ENCODE data around the gene PRKD2. TPM values are rescaled to one million over a fixed set of nuclear protein-coding genes. Genes with fewer than 3 reads are reported as not detected.

PRKD2 gene
- total RNA-seq, 2 donors from 2014 or later = 60.9 to 61.8 TPM

GRCh38 chr19:46685189-46685588, 31.7 kb downstream of the PRKD2 start:
- intact Hi-C loops (cut with DNase I) = no loop called here
- Histone ChIP-seq H3K27me3 (no peaks in the 10 kb centered on the region), H3K4me1 (no peaks in the 10 kb centered on the region), H3K27ac (no peak overlapping the region), H3K9me3 (no peaks in the 10 kb centered on the region), H3K4me3 (no peak overlapping the region), H3K9ac (ENCODE audit: low read depth in 2 of 2, low read length in 2 of 2) (no peak overlapping the region), H3K36me3 (peaks cover 6% of the 10 kb centered on the region)
- DNase-seq = no peak
- TF ChIP-seq, protein P1, sequence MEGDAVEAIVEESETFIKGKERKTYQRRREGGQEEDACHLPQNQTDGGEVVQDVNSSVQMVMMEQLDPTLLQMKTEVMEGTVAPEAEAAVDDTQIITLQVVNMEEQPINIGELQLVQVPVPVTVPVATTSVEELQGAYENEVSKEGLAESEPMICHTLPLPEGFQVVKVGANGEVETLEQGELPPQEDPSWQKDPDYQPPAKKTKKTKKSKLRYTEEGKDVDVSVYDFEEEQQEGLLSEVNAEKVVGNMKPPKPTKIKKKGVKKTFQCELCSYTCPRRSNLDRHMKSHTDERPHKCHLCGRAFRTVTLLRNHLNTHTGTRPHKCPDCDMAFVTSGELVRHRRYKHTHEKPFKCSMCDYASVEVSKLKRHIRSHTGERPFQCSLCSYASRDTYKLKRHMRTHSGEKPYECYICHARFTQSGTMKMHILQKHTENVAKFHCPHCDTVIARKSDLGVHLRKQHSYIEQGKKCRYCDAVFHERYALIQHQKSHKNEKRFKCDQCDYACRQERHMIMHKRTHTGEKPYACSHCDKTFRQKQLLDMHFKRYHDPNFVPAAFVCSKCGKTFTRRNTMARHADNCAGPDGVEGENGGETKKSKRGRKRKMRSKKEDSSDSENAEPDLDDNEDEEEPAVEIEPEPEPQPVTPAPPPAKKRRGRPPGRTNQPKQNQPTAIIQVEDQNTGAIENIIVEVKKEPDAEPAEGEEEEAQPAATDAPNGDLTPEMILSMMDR (IDR thresholded peaks at IDR 0.05) = no peak

DNA sequence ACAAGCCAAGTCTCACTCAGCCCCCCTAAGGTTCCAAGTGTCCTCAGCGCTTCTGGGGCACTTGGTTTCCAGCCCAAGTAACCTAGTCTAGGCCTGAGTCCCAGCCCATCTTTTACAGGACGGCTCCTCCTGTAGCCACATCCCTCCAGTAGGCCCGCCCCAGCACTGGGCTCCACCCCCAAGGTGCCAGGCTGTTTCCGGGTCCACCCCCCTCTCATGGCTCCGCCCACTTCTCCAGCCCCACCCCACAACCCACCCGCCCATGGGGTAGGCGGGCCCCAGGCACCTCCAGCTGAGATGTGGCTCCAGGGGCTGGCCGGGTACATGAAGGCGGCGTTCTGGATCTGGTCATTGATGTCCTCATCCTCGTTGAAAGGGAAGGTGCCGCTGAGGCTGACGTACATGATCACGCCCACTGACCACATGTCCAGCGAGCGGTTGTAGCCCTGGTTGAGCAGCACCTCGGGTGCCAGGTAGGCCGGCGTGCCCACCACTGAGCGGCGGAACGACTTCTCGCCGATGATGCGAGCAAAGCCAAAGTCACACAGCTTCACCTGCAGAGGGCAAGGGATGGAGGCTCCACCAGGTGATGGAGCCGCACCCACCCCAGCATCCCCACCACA, 38.7 kb downstream of the PRKD2 start:
- Histone ChIP-seq H3K4me1 (no peaks in the 10 kb centered on the region), H3K9me3 (no peaks in the 10 kb centered on the region), H3K36me3 (peaks cover 7% of the 10 kb centered on the region), H3K4me3 (no peak overlapping the region), H3K9ac (ENCODE audit: low read depth in 2 of 2, low read length in 2 of 2) (no peak overlapping the region), H3K27me3 (no peaks in the 10 kb centered on the region), H3K27ac (no peak overlapping the region)
- intact Hi-C loops (cut with DNase I) = no loop called here
- TF ChIP-seq, protein P1 (IDR thresholded peaks at IDR 0.05) = no peak
- DNase-seq = peak; percentile 53

GRCh38 chr19:46674416-46675178, 42.3 kb downstream of the PRKD2 start:
- Histone ChIP-seq H3K9ac (ENCODE audit: low read depth in 2 of 2, low read length in 2 of 2) (no peak overlapping the region), H3K36me3 (peaks cover 7% of the 10 kb centered on the region), H3K27ac (no peak overlapping the region), H3K4me3 (no peak overlapping the region), H3K4me1 (no peaks in the 10 kb centered on the region), H3K9me3 (no peaks in the 10 kb centered on the region), H3K27me3 (no peaks in the 10 kb centered on the region)
- intact Hi-C loops (cut with DNase I) = no loop called here
- TF ChIP-seq, protein P1 (IDR thresholded peaks at IDR 0.05) = no peak
- no peak for DNase-seq

- Histone ChIP-seq H3K4me1 (no peaks in the 10 kb centered on the region), H3K9ac (ENCODE audit: low read depth in 2 of 2, low read length in 2 of 2) (no peak overlapping the region), H3K27ac (no peak overlapping the region), H3K36me3 (peaks cover 7% of the 10 kb centered on the region), H3K9me3 (no peaks in the 10 kb centered on the region), H3K4me3 (no peak overlapping the region), H3K27me3 (no peaks in the 10 kb centered on the region)
- intact Hi-C loops (cut with DNase I) = no loop called here
- TF ChIP-seq, protein P1 (IDR thresholded peaks at IDR 0.05) = no peak
- no peak for DNase-seq
These were observed 46.1 kb downstream of the PRKD2 start for GRCh38 chr19:46670813-46671212.

- no peak for DNase-seq
- H3K9me3 ChIP-seq = no peaks in the 10 kb centered on the region
- no peak overlapping the region for H3K27ac ChIP-seq
- H3K4me3 ChIP-seq = no peak overlapping the region
- no peaks in the 10 kb centered on the region for H3K4me1 ChIP-seq
- H3K36me3 ChIP-seq = no peaks in the 10 kb centered on the region
- intact Hi-C loops (cut with DNase I) = no loop called here
- H3K27me3 ChIP-seq = no peaks in the 10 kb centered on the region
- H3K9ac ChIP-seq (ENCODE audit: low read depth in 2 of 2, low read length in 2 of 2) = no peak overlapping the region
- TF ChIP-seq, protein P1 (IDR thresholded peaks at IDR 0.05) = no peak
These were observed 48.3 kb downstream of the PRKD2 start for GRCh38 chr19:46668662-46669061.

Measured in colonic mucosa (tissue), 4 donors.